Measurements from ENCODE around the gene IPO13. TPM values are rescaled to one million over a fixed set of nuclear protein-coding genes. Genes with fewer than 3 reads are reported as not detected.

The IPO13 gene
- total and polyA plus RNA-seq, 10 of the 15 experiments (the other 5 are each of a cell fraction or from before 2014, with no cell fraction given), result 7.1 to 26.6 (median 15.9) TPM

GRCh38 chr1:44016041-44016889 is 69.5 kb downstream of the IPO13 start (continued):
- no peak for TF ChIP-seq USF1 (IDR thresholded peaks at IDR 0.05; ENCODE audit: borderline replicate concordance, extremely low read length, insufficient read depth, low read depth, low read length)
- TF ChIP-seq JUNB (IDR thresholded peaks at IDR 0.05), result no peak

GRCh38 chr1:44016890-44017400 is 70.2 kb downstream of the IPO13 start:
- no peaks in the 10 kb centered on the region for H3K4me1 ChIP-seq (ENCODE audit: control insufficient read depth, insufficient read depth, low read length)
- SMC1A ChIA-PET (ENCODE audit: uncharacterized antibody, unreplicated experiment), result no interaction called here
- POLR2A ChIA-PET, result no interaction called here
- H3K4me2 ChIP-seq (ENCODE audit: control insufficient read depth, insufficient read depth), result no peak overlapping the region
- H3K9ac ChIP-seq (ENCODE audit: control insufficient read depth, insufficient read depth, low read length), result no peak overlapping the region
- no peak overlapping the region for H2AFZ ChIP-seq (ENCODE audit: control insufficient read depth, low read depth, low read length)
- CTCF ChIA-PET, result interaction anchor here (1.1 to 1.2 kb wide), 2 partner anchors 10 to 11 kb away, joined by 3 to 5 read pairs; no protein-coding TSS in a partner anchor
- H3K27ac ChIP-seq (ENCODE audit: control insufficient read depth, insufficient read depth), result no peak overlapping the region
- no peaks in the 10 kb centered on the region for H4K20me1 ChIP-seq (ENCODE audit: control insufficient read depth, insufficient read depth)
- no peaks in the 10 kb centered on the region for H3K79me2 ChIP-seq (ENCODE audit: control insufficient read depth, insufficient read depth, low read length)
- DNase-seq (ENCODE audit: low read depth, low spot score) (no peak), ATAC-seq (no peak), FAIRE-seq (no peak)
- intact Hi-C loops (cut with micrococcal nuclease; ENCODE audit: unreplicated experiment), result no loop called here
- H3K36me3 ChIP-seq (ENCODE audit: control insufficient read depth in 2 of 2, insufficient read depth in 2 of 2, low read length in 1 of 2), result no peaks in the 10 kb centered on the region
- no TSS peak for BruUV-seq (replicated peaks)
- no peaks in the 10 kb centered on the region; a peak in 1 of 4 replicates for H3K27me3 ChIP-seq (replicated peaks in 1 of 2; ENCODE audit: control insufficient read depth in 2 of 2, insufficient read depth in 2 of 2, low read length in 1 of 2)
- 82% methylated on average over 20 of the region's 20 CpGs for WGBS (ENCODE audit: insufficient coverage, insufficient replicate concordance, low lambda C conversion rate, missing lambda C conversion rate)
- H3K9me3 ChIP-seq (replicated peaks; ENCODE audit: control insufficient read depth, insufficient read depth, low read length), result no peaks in the 10 kb centered on the region
- no peak overlapping the region for H3K4me3 ChIP-seq
- in situ Hi-C loops (cut with MboI), result no loop called here
- RAD21 ChIA-PET (ENCODE audit: unreplicated experiment), result no interaction called here
- TF ChIP-seq TBL1XR1 (IDR thresholded peaks at IDR 0.05; ENCODE audit: low read depth, low read length) (no peak), ZBTB4 (CRISPR knock-in tag; IDR thresholded peaks at IDR 0.05) (no peak), FOXK2 (IDR thresholded peaks at IDR 0.05) (no peak), RCOR1 (conservative IDR thresholded peaks at IDR 0.05; ENCODE audit: low read depth, low read length) (no peak), NFIC (IDR thresholded peaks at IDR 0.05; ENCODE audit: low read depth, low read length) (no peak), PRDM15 (CRISPR knock-in tag; IDR thresholded peaks at IDR 0.05) (no peak), E2F4 (IDR thresholded peaks at IDR 0.05; ENCODE audit: low read depth, low read length) (no peak)

Measured in GM12878 (cell line).